BE2C (cell line): ENCODE results near the gene DHFR2.
"Not testable (repeated sequence)": the region's sequence is repeated elsewhere in the genome, so short reads cannot be mapped to it uniquely, and the experiment has no call there.

Experiments used
- DNase-seq: peaks from one replicate; pipeline ENCODE4 v3.0.0-alpha.2; 2020
- H3K27me3 ChIP-seq: fragments of 250-450 bp; sonication (Bioruptor Pico); 2 replicates; pipeline ENCODE4 v1.5.1; 2020; ENCODE audit warnings: mild to moderate bottlenecking
- H3K36me3 ChIP-seq: fragments of 250-450 bp; sonication (Bioruptor Pico); 2 replicates; pipeline ENCODE4 v1.5.1; 2020; ENCODE audit warnings: mild to moderate bottlenecking
- H3K4me1 ChIP-seq: fragments of 250-450 bp; sonication (Bioruptor Pico); 2 replicates; pipeline ENCODE4 v1.5.1; 2020
- H3K4me3 ChIP-seq: 2 replicates; pipeline ENCODE4 v1.5.1; 2011; ENCODE audit warnings: low read depth, low read length
- H3K9me3 ChIP-seq: fragments of 250-450 bp; sonication (Bioruptor Pico); 2 replicates; pipeline ENCODE4 v1.5.1; 2020
- CTCF ChIP-seq: IDR thresholded peaks from 2 replicates; pipeline ENCODE4 v1.5.1; 2012; ENCODE audit warnings: mild to moderate bottlenecking, low read depth, low read length

DHFR2 gene

GRCh38 chr3:94082391-94082937 lies 19.7 kb upstream of the DHFR2 start:
- TF ChIP-seq CTCF: no peak
- peaks cover 3% of the 10 kb centered on the region; the same call in 1 of the 2 replicates for H3K4me1 ChIP-seq
- no peaks in the 10 kb centered on the region for H3K27me3 ChIP-seq
- no peaks in the 10 kb centered on the region; the same call in none of the 2 replicates for H3K36me3 ChIP-seq
- no peaks in the 10 kb centered on the region for H3K9me3 ChIP-seq
- no peak overlapping the region for H3K4me3 ChIP-seq
- DNase-seq: no peak

- Histone ChIP-seq H3K4me3 (no peak overlapping the region), H3K36me3 (peaks cover 3% of the 10 kb centered on the region), H3K27me3 (no peaks in the 10 kb centered on the region), H3K9me3 (no peaks in the 10 kb centered on the region), H3K4me1 (peaks cover 3% of the 10 kb centered on the region; the same call in 1 of the 2 replicates)
- no peak for DNase-seq
- no peak for TF ChIP-seq CTCF
Observed at GRCh38 chr3:94081884-94082283, 19.2 kb upstream of the DHFR2 start.

- H3K9me3 ChIP-seq: not testable (repeated sequence)
Observed at GRCh38 chr3:94080552-94080951, 17.8 kb upstream of the DHFR2 start.

GRCh38 chr3:94076055-94076454 lies 13.3 kb upstream of the DHFR2 start:
- Histone ChIP-seq H3K4me1 (no peaks in the 10 kb centered on the region), H3K9me3 (no peaks in the 10 kb centered on the region; the same call in 1 of the 2 replicates), H3K27me3 (no peaks in the 10 kb centered on the region), H3K4me3 (no peak overlapping the region), H3K36me3 (peaks cover 3% of the 10 kb centered on the region; the same call in 1 of the 2 replicates)
- TF ChIP-seq CTCF: no peak
- no peak for DNase-seq

More at GRCh38 chr3:94080552-94080951, 17.8 kb upstream of the DHFR2 start:
- not testable (repeated sequence) for DNase-seq, H3K36me3 ChIP-seq, H3K4me1 ChIP-seq, H3K4me3 ChIP-seq, H3K27me3 ChIP-seq

- Histone ChIP-seq H3K4me3 (no peak overlapping the region), H3K27me3 (no peaks in the 10 kb centered on the region), H3K9me3 (no peaks in the 10 kb centered on the region; the same call in 1 of the 2 replicates), H3K36me3 (no peaks in the 10 kb centered on the region), H3K4me1 (peaks cover 7% of the 10 kb centered on the region; the same call in 1 of the 2 replicates)
- DNase-seq: no peak
- no peak for TF ChIP-seq CTCF
Observed at GRCh38 chr3:94071713-94072284, 9.1 kb upstream of the DHFR2 start.

- H3K9me3 ChIP-seq: no peaks in the 10 kb centered on the region; the same call in 1 of the 2 replicates
- TF ChIP-seq CTCF: no peak
- H3K36me3 ChIP-seq: no peaks in the 10 kb centered on the region
- peaks cover 7% of the 10 kb centered on the region; the same call in 1 of the 2 replicates for H3K4me1 ChIP-seq
- no peaks in the 10 kb centered on the region for H3K27me3 ChIP-seq
- no peak for DNase-seq
- H3K4me3 ChIP-seq: no peak overlapping the region
Observed at GRCh38 chr3:94070341-94070911, 7.7 kb upstream of the DHFR2 start.
